Neural crest cell (in vitro differentiated cells): ENCODE results near the gene SWAP70. TPM values are rescaled to one million over a fixed set of nuclear protein-coding genes. Genes with fewer than 3 reads are reported as not detected.
"Not testable (repeated sequence)": the region's sequence is repeated elsewhere in the genome, so short reads cannot be mapped to it uniquely, and the experiment has no call there.

Experiments used
- DNase-seq: peaks from one replicate; pipeline ENCODE4 v3.0.0; 2021; ENCODE audit warnings: low read depth, mixed read lengths, low spot score
- H3K27ac Mint-ChIP-seq: one replicate; pipeline ENCODE4 v1.8.0; 2021; ENCODE audit warnings: mild to moderate bottlenecking, mixed read lengths; ENCODE audit not compliant: unreplicated experiment
- H3K27me3 Mint-ChIP-seq: 2 replicates; pipeline ENCODE4 v1.8.0; 2021; ENCODE audit warnings: low read depth, mild to moderate bottlenecking, mixed read lengths
- H3K36me3 Mint-ChIP-seq: 2 replicates; pipeline ENCODE4 v1.8.0; 2021; ENCODE audit warnings: low read depth, mild to moderate bottlenecking, mixed read lengths
- H3K4me1 Mint-ChIP-seq: 2 replicates; pipeline ENCODE4 v1.8.0; 2021; ENCODE audit warnings: mixed read lengths
- H3K4me3 Mint-ChIP-seq: one replicate; pipeline ENCODE4 v1.8.0; 2021; ENCODE audit warnings: mild to moderate bottlenecking, mixed read lengths
- H3K9me3 Mint-ChIP-seq: 2 replicates; pipeline ENCODE4 v1.8.0; 2021; ENCODE audit warnings: mixed read lengths
- total RNA-seq: library from RNA; stranded (reverse); gene quantifications from 2 replicates; pipeline ENCODE4 v1.2.1, GENCODE V29; 2021
- TF ChIP-seq, protein P1 (sequence below): fragments of 200-600 bp; sonication (generic); conservative IDR thresholded peaks from 2 replicates; pipeline ENCODE4 v1.5.0; 2021; ENCODE audit warnings: antibody characterized with exemption, mild to moderate bottlenecking

SWAP70 gene
- total RNA-seq, 1 donor from 2014 or later = 18.1 TPM

DNA sequence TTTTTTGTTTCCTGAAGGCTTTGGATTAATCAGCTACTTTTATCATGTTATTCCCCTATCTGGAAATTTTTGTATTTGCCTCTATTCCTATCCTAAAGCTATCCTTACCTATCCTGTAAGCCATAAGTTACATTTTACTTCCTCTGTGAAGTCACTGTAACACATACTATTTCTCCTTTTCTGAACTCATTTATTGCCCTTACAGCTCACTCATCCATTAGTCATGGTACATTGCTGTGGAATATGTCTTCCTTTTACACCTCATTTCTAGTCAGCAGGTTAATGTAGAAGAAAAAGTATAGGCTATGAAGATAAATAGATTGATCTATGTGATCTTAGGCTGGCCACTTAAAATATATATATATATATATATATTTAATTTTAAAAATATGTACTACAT, 28.0 kb downstream of the SWAP70 start:
- DNase-seq = no peak
- Mint-ChIP-seq H3K9me3 (no peaks in the 10 kb centered on the region), H3K36me3 (peaks cover 18% of the 10 kb centered on the region), H3K27ac (no peak overlapping the region), H3K4me3 (no peak overlapping the region), H3K4me1 (peaks cover 26% of the 10 kb centered on the region), H3K27me3 (no peaks in the 10 kb centered on the region)
- TF ChIP-seq, protein P1, sequence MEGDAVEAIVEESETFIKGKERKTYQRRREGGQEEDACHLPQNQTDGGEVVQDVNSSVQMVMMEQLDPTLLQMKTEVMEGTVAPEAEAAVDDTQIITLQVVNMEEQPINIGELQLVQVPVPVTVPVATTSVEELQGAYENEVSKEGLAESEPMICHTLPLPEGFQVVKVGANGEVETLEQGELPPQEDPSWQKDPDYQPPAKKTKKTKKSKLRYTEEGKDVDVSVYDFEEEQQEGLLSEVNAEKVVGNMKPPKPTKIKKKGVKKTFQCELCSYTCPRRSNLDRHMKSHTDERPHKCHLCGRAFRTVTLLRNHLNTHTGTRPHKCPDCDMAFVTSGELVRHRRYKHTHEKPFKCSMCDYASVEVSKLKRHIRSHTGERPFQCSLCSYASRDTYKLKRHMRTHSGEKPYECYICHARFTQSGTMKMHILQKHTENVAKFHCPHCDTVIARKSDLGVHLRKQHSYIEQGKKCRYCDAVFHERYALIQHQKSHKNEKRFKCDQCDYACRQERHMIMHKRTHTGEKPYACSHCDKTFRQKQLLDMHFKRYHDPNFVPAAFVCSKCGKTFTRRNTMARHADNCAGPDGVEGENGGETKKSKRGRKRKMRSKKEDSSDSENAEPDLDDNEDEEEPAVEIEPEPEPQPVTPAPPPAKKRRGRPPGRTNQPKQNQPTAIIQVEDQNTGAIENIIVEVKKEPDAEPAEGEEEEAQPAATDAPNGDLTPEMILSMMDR = no peak

GRCh38 chr11:9692691-9693090, 28.8 kb downstream of the SWAP70 start:
- Mint-ChIP-seq H3K27me3 (no peaks in the 10 kb centered on the region), H3K27ac (no peak overlapping the region), H3K36me3 (peaks cover 18% of the 10 kb centered on the region), H3K4me1 (peaks cover 26% of the 10 kb centered on the region), H3K9me3 (no peaks in the 10 kb centered on the region), H3K4me3 (no peak overlapping the region)
- DNase-seq = no peak
- TF ChIP-seq, protein P1 = no peak

- no peak for DNase-seq
- H3K36me3 Mint-ChIP-seq = peaks cover 18% of the 10 kb centered on the region
- H3K27me3 Mint-ChIP-seq = no peaks in the 10 kb centered on the region
- TF ChIP-seq, protein P1 = no peak
- no peak overlapping the region for H3K4me3 Mint-ChIP-seq
- no peak overlapping the region for H3K27ac Mint-ChIP-seq
- no peaks in the 10 kb centered on the region for H3K9me3 Mint-ChIP-seq
- peaks cover 26% of the 10 kb centered on the region for H3K4me1 Mint-ChIP-seq
Observed at GRCh38 chr11:9693801-9694553, 30.1 kb downstream of the SWAP70 start.

- H3K4me3 Mint-ChIP-seq, DNase-seq, H3K27me3 Mint-ChIP-seq, H3K27ac Mint-ChIP-seq, H3K9me3 Mint-ChIP-seq: not testable (repeated sequence)
- peaks cover 26% of the 10 kb centered on the region for H3K4me1 Mint-ChIP-seq
- peaks cover 18% of the 10 kb centered on the region for H3K36me3 Mint-ChIP-seq
Observed at GRCh38 chr11:9695228-9695627, 31.4 kb downstream of the SWAP70 start.

GRCh38 chr11:9697766-9698165, 33.9 kb downstream of the SWAP70 start:
- H3K4me3 Mint-ChIP-seq = no peak overlapping the region
- DNase-seq = no peak
- no peaks in the 10 kb centered on the region for H3K27me3 Mint-ChIP-seq
- TF ChIP-seq, protein P1 = no peak
- H3K36me3 Mint-ChIP-seq = peaks cover 18% of the 10 kb centered on the region
- no peak overlapping the region for H3K27ac Mint-ChIP-seq
- no peaks in the 10 kb centered on the region for H3K9me3 Mint-ChIP-seq
- H3K4me1 Mint-ChIP-seq = peaks cover 14% of the 10 kb centered on the region

- H3K9me3 Mint-ChIP-seq = no peaks in the 10 kb centered on the region
- no peak overlapping the region for H3K27ac Mint-ChIP-seq
- peaks cover 11% of the 10 kb centered on the region for H3K4me1 Mint-ChIP-seq
- H3K27me3 Mint-ChIP-seq = no peaks in the 10 kb centered on the region
- H3K4me3 Mint-ChIP-seq = no peak overlapping the region
- no peak for DNase-seq
- peaks cover 7% of the 10 kb centered on the region for H3K36me3 Mint-ChIP-seq
- TF ChIP-seq, protein P1 = no peak
Observed at GRCh38 chr11:9700105-9700801, 36.4 kb downstream of the SWAP70 start.
